Mesenchymal stem cell (in vitro differentiated cells and primary cell): Measurements from ENCODE around the gene FIP1L1.

Source experiments
- DNase-seq: peaks from one replicate; pipeline ENCODE4 v3.0.0-alpha.2; 2013
- H2AFZ ChIP-seq: one replicate; pipeline ENCODE4 v1.6.1; 2013; ENCODE audit warnings: low read depth, mild to moderate bottlenecking, control low read depth, inconsistent platforms, low read length, moderate library complexity
- H2AK5ac ChIP-seq: 2 replicates; pipeline ENCODE4 v1.6.1; 2013; ENCODE audit warnings: low read length, moderate library complexity, mild to moderate bottlenecking, inconsistent platforms; ENCODE audit not compliant: severe bottlenecking
- H2BK120ac ChIP-seq: one replicate; pipeline ENCODE4 v1.6.1; 2013; ENCODE audit warnings: low read depth, mild to moderate bottlenecking, inconsistent platforms, low read length, moderate library complexity
- H2BK12ac ChIP-seq, 2 experiments: one replicate each; pipeline ENCODE4 v1.6.1; 2013; ENCODE audit warnings: inconsistent platforms in 2 of 2, low read length in 2 of 2, mild to moderate bottlenecking in 2 of 2, moderate library complexity in 2 of 2, control low read depth in 1 of 2
- H2BK15ac ChIP-seq: one replicate; pipeline ENCODE4 v1.6.1; 2013; ENCODE audit warnings: mild to moderate bottlenecking, low read depth, inconsistent platforms; ENCODE audit not compliant: poor library complexity, severe bottlenecking
- H2BK5ac ChIP-seq: 2 replicates; pipeline ENCODE4 v1.6.1; 2013; ENCODE audit warnings: low read depth, mild to moderate bottlenecking, low read length, control low read depth, inconsistent platforms; ENCODE audit not compliant: poor library complexity, severe bottlenecking
- H3K14ac ChIP-seq, 2 experiments: one replicate each; pipeline ENCODE4 v1.6.1; 2013; ENCODE audit warnings: inconsistent platforms in 2 of 2, low read length in 2 of 2, control low read depth in 1 of 2, mild to moderate bottlenecking in 1 of 2, moderate library complexity in 1 of 2
- H3K18ac ChIP-seq, 2 experiments: one replicate each; pipeline ENCODE4 v1.6.1; 2013; ENCODE audit warnings: inconsistent platforms in 2 of 2, low read length in 2 of 2, control low read depth in 1 of 2, low read depth in 1 of 2, mild to moderate bottlenecking in 1 of 2
- H3K23ac ChIP-seq, 2 experiments: one replicate each; pipeline ENCODE4 v1.6.1; 2013; ENCODE audit warnings: inconsistent platforms in 2 of 2, low read length in 2 of 2, mild to moderate bottlenecking in 2 of 2, moderate library complexity in 2 of 2, control low read depth in 1 of 2
- H3K27ac ChIP-seq: 2 replicates; pipeline ENCODE4 v1.5.1; 2013; ENCODE audit warnings: mild to moderate bottlenecking, moderate library complexity, low read length, control low read depth, inconsistent platforms; ENCODE audit not compliant: poor library complexity, severe bottlenecking
- H3K27me3 ChIP-seq, 2 experiments: 2 replicates each; pipeline versions ENCODE4 v1.6.1 to v1.7.0; 2013; ENCODE audit warnings: low read length in 2 of 2, mild to moderate bottlenecking in 2 of 2, moderate library complexity in 2 of 2, control low read depth in 1 of 2, inconsistent platforms in 1 of 2; ENCODE audit not compliant: control insufficient read depth in 1 of 2, insufficient read depth in 1 of 2
- H3K36me3 ChIP-seq, 2 experiments: 2 replicates each; pipeline versions ENCODE4 v1.6.1 to v1.7.0; 2013; ENCODE audit warnings: low read length in 2 of 2, control low read depth in 1 of 2, inconsistent platforms in 1 of 2, low read depth in 1 of 2, mild to moderate bottlenecking in 1 of 2; ENCODE audit not compliant: insufficient read depth in 2 of 2, control insufficient read depth in 1 of 2
- H3K4ac ChIP-seq, 2 experiments: one replicate each; pipeline ENCODE4 v1.6.1; 2013; ENCODE audit warnings: inconsistent platforms in 2 of 2, low read length in 2 of 2, mild to moderate bottlenecking in 2 of 2, moderate library complexity in 2 of 2, control low read depth in 1 of 2, low read depth in 1 of 2
- H3K4me1 ChIP-seq: 2 replicates; pipeline ENCODE4 v1.6.1; 2013; ENCODE audit warnings: low read depth, low read length, control low read depth; ENCODE audit not compliant: control insufficient read depth, insufficient read depth
- H3K4me2 ChIP-seq: 2 replicates; pipeline ENCODE4 v1.6.1; 2013; ENCODE audit warnings: low read length, mild to moderate bottlenecking, inconsistent platforms; ENCODE audit not compliant: poor library complexity, severe bottlenecking
- H3K4me3 ChIP-seq, 2 experiments: 2 replicates each; pipeline versions ENCODE4 v1.5.1 to v1.7.0; 2013; ENCODE audit warnings: low read length in 2 of 2, mild to moderate bottlenecking in 2 of 2, control low read depth in 1 of 2, low read depth in 1 of 2; ENCODE audit not compliant: insufficient read depth in 1 of 2
- H3K79me1 ChIP-seq: replicated peaks from 2 replicates; pipeline ENCODE4 v1.6.1; 2013; ENCODE audit warnings: mild to moderate bottlenecking, control low read depth, low read length, inconsistent platforms; ENCODE audit not compliant: poor library complexity, severe bottlenecking
- H3K9ac ChIP-seq: 2 replicates; pipeline ENCODE4 v1.7.0; 2013; ENCODE audit warnings: mild to moderate bottlenecking, low read length, moderate library complexity
- H3K9me3 ChIP-seq: 2 replicates; pipeline ENCODE4 v1.7.0; 2013; ENCODE audit warnings: mild to moderate bottlenecking, low read length; ENCODE audit not compliant: control insufficient read depth
- H4K8ac ChIP-seq: one replicate; pipeline ENCODE4 v1.6.1; 2013; ENCODE audit warnings: inconsistent platforms, mild to moderate bottlenecking, low read length, moderate library complexity
- H4K91ac ChIP-seq: one replicate; pipeline ENCODE4 v1.6.1; 2013; ENCODE audit warnings: mild to moderate bottlenecking, low read length, inconsistent platforms
- WGBS: methylation state at CpG from one replicate; pipeline ENCODE4 v1.1.7; 2013; ENCODE audit warnings: mixed read lengths; 5-methylcytosine and 5-hydroxymethylcytosine counted together

FIP1L1 gene

GRCh38 chr4:53444954-53445353 lies 67.5 kb downstream of the FIP1L1 start:
- Histone ChIP-seq H2AK5ac (no peak overlapping the region), H3K27me3 (no peaks in the 10 kb centered on the region), H2BK120ac (no peak overlapping the region), H2BK12ac (no peak overlapping the region), H3K23ac (no peak overlapping the region), H4K8ac (no peak overlapping the region), H3K79me1 (peaks cover 13% of the 10 kb centered on the region), H3K4me1 (no peaks in the 10 kb centered on the region), H4K91ac (no peak overlapping the region), H2BK15ac (no peak overlapping the region), H3K4ac (no peak overlapping the region), H3K4me2 (no peak overlapping the region), H3K14ac (no peak overlapping the region), H3K27ac (no peak overlapping the region), H2AFZ (no peak overlapping the region), H3K9me3 (no peaks in the 10 kb centered on the region), H3K9ac (no peak overlapping the region), H2BK5ac (no peak overlapping the region), H3K36me3 (peaks cover 3 to 85% of the 10 kb centered on the region in 2 experiments), H3K4me3 (no peak overlapping the region), H3K18ac (no peak overlapping the region)
- DNase-seq = no peak
- 99% methylated on average over 2 of the region's 2 CpGs for WGBS

- peak; percentile 49 for DNase-seq
- H3K23ac ChIP-seq = no peak overlapping the region
- H4K8ac ChIP-seq = no peak overlapping the region
- no peak overlapping the region for H2BK120ac ChIP-seq
- H3K27ac ChIP-seq = no peak overlapping the region
- peak overlapping the region; percentile 68 for H3K9ac ChIP-seq
- no peak overlapping the region for H2BK15ac ChIP-seq
- H4K91ac ChIP-seq = no peak overlapping the region
- H3K18ac ChIP-seq = no peak overlapping the region
- H3K4me3 ChIP-seq = no peak overlapping the region
- no peak overlapping the region for H2BK5ac ChIP-seq
- H3K4ac ChIP-seq = no peak overlapping the region
- H3K4me1 ChIP-seq = peaks cover 2% of the 10 kb centered on the region
- no CpG with 5 or more reads among the region's 3 CpGs for WGBS
- H2AFZ ChIP-seq = no peak overlapping the region
- no peaks in the 10 kb centered on the region for H3K9me3 ChIP-seq
- H3K4me2 ChIP-seq = no peak overlapping the region
- H3K36me3 ChIP-seq = peaks cover 3 to 66% of the 10 kb centered on the region in 2 experiments
- H2AK5ac ChIP-seq = no peak overlapping the region
- H2BK12ac ChIP-seq = no peak overlapping the region
- H3K14ac ChIP-seq = no peak overlapping the region
- peaks cover 8% of the 10 kb centered on the region for H3K79me1 ChIP-seq
- no peaks in the 10 kb centered on the region for H3K27me3 ChIP-seq
Observed at GRCh38 chr4:53450773-53451172, 73.3 kb downstream of the FIP1L1 start.

- H2BK120ac ChIP-seq = no peak overlapping the region
- H3K4ac ChIP-seq = no peak overlapping the region
- no peak overlapping the region for H3K4me2 ChIP-seq
- H4K8ac ChIP-seq = no peak overlapping the region
- no peak overlapping the region for H4K91ac ChIP-seq
- WGBS = 96% methylated on average over 2 of the region's 2 CpGs
- H2BK12ac ChIP-seq = no peak overlapping the region
- no peak overlapping the region for H3K14ac ChIP-seq
- no peak overlapping the region for H3K18ac ChIP-seq
- peaks cover 3 to 68% of the 10 kb centered on the region in 2 experiments for H3K36me3 ChIP-seq
- no peak overlapping the region for H3K27ac ChIP-seq
- no peak overlapping the region for H2BK15ac ChIP-seq
- H3K4me3 ChIP-seq = no peak overlapping the region
- H3K9ac ChIP-seq = no peak overlapping the region
- no peak overlapping the region for H2AFZ ChIP-seq
- H3K79me1 ChIP-seq = peaks cover 8% of the 10 kb centered on the region
- H3K27me3 ChIP-seq = no peaks in the 10 kb centered on the region
- H3K4me1 ChIP-seq = peaks cover 2% of the 10 kb centered on the region
- no peak overlapping the region for H2BK5ac ChIP-seq
- DNase-seq = no peak
- no peak overlapping the region for H3K23ac ChIP-seq
- H2AK5ac ChIP-seq = no peak overlapping the region
- H3K9me3 ChIP-seq = no peaks in the 10 kb centered on the region
Observed at GRCh38 chr4:53453385-53453784, 75.9 kb downstream of the FIP1L1 start.

- 97% methylated on average over 2 of the region's 3 CpGs for WGBS
- Histone ChIP-seq H3K23ac (no peak overlapping the region), H2BK120ac (no peak overlapping the region), H3K4ac (no peak overlapping the region), H3K27me3 (no peaks in the 10 kb centered on the region), H2BK5ac (no peak overlapping the region), H3K9ac (no peak overlapping the region), H3K4me2 (no peak overlapping the region), H3K27ac (no peak overlapping the region), H4K91ac (no peak overlapping the region), H2AK5ac (no peak overlapping the region), H2BK15ac (no peak overlapping the region), H3K9me3 (no peaks in the 10 kb centered on the region), H2BK12ac (no peak overlapping the region), H3K4me3 (no peak overlapping the region), H3K4me1 (peaks cover 3% of the 10 kb centered on the region), H3K18ac (no peak overlapping the region), H4K8ac (no peak overlapping the region), H3K79me1 (peaks cover 8% of the 10 kb centered on the region), H2AFZ (no peak overlapping the region), H3K14ac (no peak overlapping the region), H3K36me3 (peaks cover 3 to 88% of the 10 kb centered on the region in 2 experiments)
- DNase-seq = no peak
Observed at GRCh38 chr4:53455766-53456165, 78.3 kb downstream of the FIP1L1 start.
